Endothelial cell of umbilical vein (primary cell): ENCODE measurements around the gene TOR1B. TPM values are rescaled to one million over a fixed set of nuclear protein-coding genes. Genes with fewer than 3 reads are reported as not detected.

Source experiments
- BruUV-seq: library from RNA; stranded (reverse); fragments of 400-500 nt; replicated peaks from 2 replicates; lab custom pipeline; 2021; lab: Mats Ljungman, UMichigan
- CTCF ChIA-PET: fragments of 300-600, 350-600 bp; sonication (Branson Sonifier 250); formaldehyde crosslinking; loops from one replicate; lab custom pipeline; 2021; ENCODE audit warnings: antibody characterized with exemption, inconsistent platforms; lab: Charles Lee
- POLR2A ChIA-PET: fragments of 300-600, 350-600 bp; sonication (Branson Sonifier 250); formaldehyde crosslinking; loops from one replicate; lab custom pipeline; 2021; ENCODE audit warnings: antibody characterized with exemption, inconsistent platforms; lab: Charles Lee
- DNase-seq: peaks from one replicate; pipeline ENCODE4 v3.0.0-alpha.2; 2011; ENCODE audit warnings: low read depth, low spot score
- FAIRE-seq: peaks from 2 replicates; lab custom pipeline; 2011; peaks lifted over from hg19 to GRCh38; lab: Jason Lieb, UNC
- H2AFZ ChIP-seq: 2 replicates; pipeline ENCODE4 v1.6.0; 2012; ENCODE audit warnings: low read depth, low read length, control low read depth, inconsistent platforms
- H3K27ac ChIP-seq: 2 replicates; pipeline ENCODE4 v1.5.1; 2011; ENCODE audit warnings: low read depth, mild to moderate bottlenecking, control low read depth, low read length, moderate library complexity; ENCODE audit not compliant: insufficient read depth
- H3K27me3 ChIP-seq, 2 experiments: 2 replicates each; pipeline versions ENCODE4 v1.6.0 to v1.6.1; 2011; ENCODE audit warnings: low read length in 2 of 2, mixed read lengths in 1 of 2; ENCODE audit not compliant: control insufficient read depth in 2 of 2, insufficient read depth in 2 of 2
- H3K36me3 ChIP-seq, 2 experiments: 2 replicates in 1 of 2; 3 replicates in 1 of 2; pipeline ENCODE4 v1.5.1; 2011; ENCODE audit warnings: low read length in 2 of 2, mild to moderate bottlenecking in 1 of 2, moderate library complexity in 1 of 2; ENCODE audit not compliant: control insufficient read depth in 2 of 2, insufficient read depth in 2 of 2; ENCODE audit errors: extremely low read depth in 1 of 2
- H3K4me1 ChIP-seq: 3 replicates; pipeline ENCODE4 v1.5.1; 2011; ENCODE audit warnings: mild to moderate bottlenecking, low read length; ENCODE audit not compliant: control insufficient read depth, insufficient read depth; ENCODE audit errors: extremely low read depth
- H3K4me2 ChIP-seq: 2 replicates; pipeline ENCODE4 v1.6.1; 2011; ENCODE audit warnings: low read length, control low read depth, mixed read lengths; ENCODE audit not compliant: insufficient read depth
- H3K4me3 ChIP-seq, 3 experiments: fragments of 200-600 bp in 1 of 3; sonication (generic), shearing (Covaris generic) in 1 of 3; replicated peaks in 1 of 3; 2 replicates each; pipeline ENCODE4 v1.5.1; 2011 to 2016; ENCODE audit warnings: control low read depth in 3 of 3, low read length in 3 of 3, mild to moderate bottlenecking in 2 of 3, inconsistent platforms in 1 of 3, low read depth in 1 of 3, moderate library complexity in 1 of 3; ENCODE audit not compliant: insufficient read depth in 1 of 3
- H3K79me2 ChIP-seq: 2 replicates; pipeline ENCODE4 v1.6.0; 2012; ENCODE audit warnings: low read length, inconsistent platforms; ENCODE audit not compliant: control insufficient read depth, insufficient read depth
- H3K9ac ChIP-seq: replicated peaks from 2 replicates; pipeline ENCODE3; 2011; ENCODE audit warnings: low read length, control low read depth; ENCODE audit not compliant: insufficient read depth; ENCODE audit errors: extremely low read depth
- H3K9me1 ChIP-seq: replicated peaks from 3 replicates; pipeline ENCODE4 v1.6.0; 2011; ENCODE audit warnings: mild to moderate bottlenecking, low read length; ENCODE audit not compliant: control insufficient read depth, insufficient read depth; ENCODE audit errors: extremely low read depth
- H3K9me3 ChIP-seq: replicated peaks from 2 replicates; pipeline ENCODE4 v1.5.1; 2012; ENCODE audit warnings: low read length, inconsistent platforms; ENCODE audit not compliant: control insufficient read depth, insufficient read depth
- H4K20me1 ChIP-seq: replicated peaks from 2 replicates; pipeline ENCODE3; 2011; ENCODE audit warnings: mild to moderate bottlenecking, low read length; ENCODE audit not compliant: control insufficient read depth, insufficient read depth; ENCODE audit errors: extremely low read depth
- CTCF ChIP-seq, 2 donors: IDR thresholded peaks; 1 replicate in 1 of 2; 2 replicates in 1 of 2; pipeline ENCODE4 v1.5.1; 2011; ENCODE audit warnings: low read length in 2 of 2, mild to moderate bottlenecking in 2 of 2, moderate library complexity in 2 of 2, control low read depth in 1 of 2, inconsistent platforms in 1 of 2, low read depth in 1 of 2; ENCODE audit not compliant: insufficient read depth in 1 of 2; ENCODE audit errors: extremely low read depth in 1 of 2
- EZH2 ChIP-seq: IDR thresholded peaks from 2 replicates; pipeline ENCODE4 v1.6.1; 2012; ENCODE audit warnings: borderline replicate concordance, low read depth, mild to moderate bottlenecking, moderate library complexity, low read length, inconsistent platforms; ENCODE audit not compliant: severe bottlenecking
- FOS ChIP-seq: IDR thresholded peaks from 2 replicates; pipeline ENCODE4 v1.6.1; 2011; ENCODE audit warnings: mild to moderate bottlenecking, low read length, moderate library complexity, borderline replicate concordance; ENCODE audit not compliant: insufficient read depth
- GATA2 ChIP-seq: IDR thresholded peaks from 2 replicates; pipeline ENCODE4 v1.7.0; 2011; ENCODE audit warnings: low read depth, mild to moderate bottlenecking, moderate library complexity, mixed read lengths, low read length; ENCODE audit not compliant: insufficient read length, insufficient read depth
- JUN ChIP-seq: IDR thresholded peaks from 2 replicates; pipeline ENCODE4 v1.6.1; 2011; ENCODE audit warnings: borderline replicate concordance, low read depth; ENCODE audit not compliant: insufficient read length, insufficient read depth
- MAX ChIP-seq: IDR thresholded peaks from 2 replicates; pipeline ENCODE4 v1.6.1; 2011; ENCODE audit not compliant: insufficient read depth, insufficient read length
- MYC ChIP-seq: IDR thresholded peaks from one replicate; pipeline ENCODE4 v1.6.1; 2011; ENCODE audit warnings: mild to moderate bottlenecking, low read depth, low read length
- POLR2A ChIP-seq: IDR thresholded peaks from 2 replicates; pipeline ENCODE4 v1.6.1; 2012; ENCODE audit warnings: low read depth, mild to moderate bottlenecking, control low read depth, low read length
- POLR2AphosphoS5 ChIP-seq: IDR thresholded peaks from 2 replicates; pipeline ENCODE4 v1.6.1; 2012; ENCODE audit warnings: low read depth, mild to moderate bottlenecking, control low read depth, low read length, moderate library complexity; ENCODE audit not compliant: insufficient read depth
- dilution Hi-C: fragments of 300-500 bp; cut with MboI; formaldehyde crosslinking; loops from one replicate; pipeline ENCODE4 v1.15.0; 2019; ENCODE audit warnings: low sequenced_read_pairs; ENCODE audit not compliant: extremely low pct_ligation_motif_present
- intact Hi-C: fragments of 100-400 bp; cut with micrococcal nuclease; formaldehyde crosslinking; loops from one replicate; pipeline ENCODE4 v1.10.0; 2022
- polyA plus RNA-seq, 4 experiments: library from polyadenylated mRNA; depleted of rRNA in 3 of 4; stranded (reverse) in 3 of 4; unstranded in 1 of 4; fragments of >200 nt; gene quantifications; 2 replicates each; pipeline versions ENCODE4 v1.2.1 to v1.2.3, GENCODE V29; 2011 to 2012; ENCODE audit warnings: missing spikeins in 1 of 4
- total RNA-seq: library from RNA; stranded (reverse); gene quantifications from 2 replicates; pipeline ENCODE4 v1.2.3, GENCODE V29; 2021

TOR1B gene
- total and polyA plus RNA-seq, 2 donors (not counting 3 experiments of a cell fraction or from before 2014, with no cell fraction given): 27.0 to 29.5 TPM

DNA sequence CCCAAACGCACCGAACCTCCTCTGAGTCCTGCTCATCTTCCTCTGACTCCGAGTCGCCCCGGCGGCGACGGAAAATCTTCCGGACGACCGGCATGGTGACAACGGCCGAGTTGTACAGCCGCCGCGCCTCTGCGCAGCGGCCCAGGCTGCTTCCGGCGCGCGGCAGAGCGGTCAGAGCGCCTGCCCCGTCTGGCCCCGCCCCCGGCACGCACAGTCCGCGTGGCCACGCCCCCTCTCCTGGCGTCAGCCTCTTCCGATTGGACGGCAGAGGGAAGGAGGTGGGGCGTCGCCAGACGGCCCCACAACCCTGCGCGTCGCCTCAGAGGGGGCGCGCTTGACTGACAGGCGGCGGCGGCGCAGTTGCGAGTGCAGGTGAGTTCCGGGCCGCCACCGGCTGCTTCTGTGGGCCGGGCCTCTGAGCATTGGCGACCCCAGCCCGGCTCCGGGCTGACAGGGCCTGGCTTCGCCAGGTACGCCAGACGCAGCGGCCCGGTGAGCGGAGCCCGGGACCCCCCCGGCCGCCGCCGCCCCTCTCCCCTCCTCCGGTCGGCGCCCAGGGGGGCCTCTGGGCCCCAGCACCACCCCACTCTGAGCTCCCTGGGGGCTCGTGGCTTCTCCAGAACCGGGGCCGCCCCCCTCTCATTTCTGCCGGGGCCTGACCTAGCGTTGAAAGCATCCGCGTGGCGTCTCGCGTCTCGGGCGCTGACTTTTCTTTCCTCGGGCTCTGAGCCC is 32.3 kb downstream of the TOR1B start, which contains the start of the genes C9orf78 and USP20:
TSS of gene C9orf78 (minus strand) at position 148 of the 732 bp plus-strand sequence. CDS start at position 94, 54 bp downstream.
TSS of gene USP20 (plus strand) at position 331 of the 732 bp plus-strand sequence. CDS start 17,098 bp downstream, outside the sequence.
- H3K9me1 ChIP-seq: no peaks in the 10 kb centered on the region
- H3K27ac ChIP-seq: peak within 1 kb of the TSS; percentile 18
- DNase-seq (peak; percentile 96), FAIRE-seq (peak; percentile 92)
- ChIA-PET POLR2A (interaction anchor here (0.8 kb wide), 1 partner anchor 207 kb away, joined by 3 read pairs; no protein-coding TSS in a partner anchor), CTCF (interaction anchor here (1.2 kb wide), 1 partner anchor 45 kb away, joined by 3 read pairs; no protein-coding TSS in a partner anchor)
- peak within 1 kb of the TSS; percentile 82 for H3K9ac ChIP-seq
- dilution Hi-C loops (no loop called here), intact Hi-C loops (loop anchor here (1.0 to 5.0 kb wide), 4 partner anchors 11 to 262 kb away; partner anchors contain the start of genes FNBP1 and TOR1A)
- H3K4me1 ChIP-seq: peaks cover 15% of the 10 kb centered on the region
- BruUV-seq: TSS peak; percentile 40
- peak within 1 kb of the TSS; percentile 60 to 82 (median 65) for H3K4me3 ChIP-seq
- no peak for TF ChIP-seq MYC
- peak; percentile 34 for TF ChIP-seq MAX
- no peak for TF ChIP-seq EZH2
- TF ChIP-seq POLR2A: peak; percentile 97
- no peak for TF ChIP-seq FOS
- peak; percentile 96 for TF ChIP-seq POLR2AphosphoS5
- TF ChIP-seq GATA2: no peak
- TF ChIP-seq JUN: no peak
- TF ChIP-seq CTCF (IDR thresholded peaks at IDR 0.05; ENCODE audit: extremely low read depth in 1 of 2, insufficient read depth in 1 of 2, low read depth in 1 of 2, low read length in 2 of 2): no peak
- peaks cover 4% of the 10 kb centered on the region in 2 experiments for H3K36me3 ChIP-seq
- H3K9me3 ChIP-seq: no peaks in the 10 kb centered on the region
- no peaks in the 10 kb centered on the region for H4K20me1 ChIP-seq
- H2AFZ ChIP-seq: peak within 1 kb of the TSS; percentile 94
- peak within 1 kb of the TSS; percentile 81 for H3K4me2 ChIP-seq
- no peaks in the 10 kb centered on the region for H3K27me3 ChIP-seq
- peaks cover 6% of the 10 kb centered on the region for H3K79me2 ChIP-seq
